ENCODE data around the gene ARMC2. TPM values are rescaled to one million over a fixed set of nuclear protein-coding genes. Genes with fewer than 3 reads are reported as not detected.

ARMC2 gene
- total RNA-seq, 2 experiments from 2014 or later, result 12.2 to 15.3 TPM

- Mint-ChIP-seq H3K36me3 (peaks cover 39% of the 10 kb centered on the region), H3K4me3 (no peak overlapping the region), H3K9me3 (no peaks in the 10 kb centered on the region), H3K27ac (no peak overlapping the region), H3K27me3 (no peaks in the 10 kb centered on the region), H3K4me1 (peaks cover 32% of the 10 kb centered on the region)
- POLR2A ChIA-PET, result interaction anchor here (1.6 to 2.2 kb wide), 2 partner anchors 16 to 19 kb away, joined by 6 to 9 read pairs; partner anchors contain the start of gene ARMC2
- ATAC-seq (ENCODE audit: low read depth), result no peak
- DNase-seq, result no peak
These were observed 18.6 kb downstream of the ARMC2 start for GRCh38 chr6:108866798-108867197.

- no peaks in the 10 kb centered on the region for H3K27me3 Mint-ChIP-seq
These were observed 20.4 kb downstream of the ARMC2 start for GRCh38 chr6:108868647-108869046.

GRCh38 chr6:108869876-108870275 lies 21.7 kb downstream of the ARMC2 start:
- Mint-ChIP-seq H3K4me3 (no peak overlapping the region), H3K27me3 (no peaks in the 10 kb centered on the region), H3K9me3 (no peaks in the 10 kb centered on the region), H3K27ac (no peak overlapping the region), H3K4me1 (peaks cover 50% of the 10 kb centered on the region), H3K36me3 (peaks cover 41% of the 10 kb centered on the region)
- POLR2A ChIA-PET, result no interaction called here
- ATAC-seq (ENCODE audit: low read depth) (no peak), DNase-seq (no peak)

More at GRCh38 chr6:108868647-108869046, 20.4 kb downstream of the ARMC2 start:
- H3K27ac Mint-ChIP-seq, result no peak overlapping the region
- H3K4me1 Mint-ChIP-seq, result peaks cover 42% of the 10 kb centered on the region
- ATAC-seq (ENCODE audit: low read depth) (no peak), DNase-seq (no peak)
- H3K36me3 Mint-ChIP-seq, result peaks cover 44% of the 10 kb centered on the region
- H3K4me3 Mint-ChIP-seq, result no peak overlapping the region
- POLR2A ChIA-PET, result no interaction called here
- no peaks in the 10 kb centered on the region for H3K9me3 Mint-ChIP-seq

GRCh38 chr6:108870357-108870756 lies 22.1 kb downstream of the ARMC2 start:
- no peak for ATAC-seq (ENCODE audit: low read depth)
- H3K4me1 Mint-ChIP-seq, result peaks cover 54% of the 10 kb centered on the region
- no peak overlapping the region for H3K4me3 Mint-ChIP-seq
- POLR2A ChIA-PET, result no interaction called here
- no peaks in the 10 kb centered on the region for H3K27me3 Mint-ChIP-seq
- peak overlapping the region; percentile 6 for H3K27ac Mint-ChIP-seq
- DNase-seq, result no peak
- H3K9me3 Mint-ChIP-seq, result no peaks in the 10 kb centered on the region
- peaks cover 41% of the 10 kb centered on the region for H3K36me3 Mint-ChIP-seq

- peaks cover 49% of the 10 kb centered on the region for H3K4me1 Mint-ChIP-seq
- ATAC-seq (ENCODE audit: low read depth), result peak; percentile 27
- H3K36me3 Mint-ChIP-seq, result peaks cover 43% of the 10 kb centered on the region
- H3K27me3 Mint-ChIP-seq, result no peaks in the 10 kb centered on the region
- H3K27ac Mint-ChIP-seq, result peak overlapping the region; percentile 78
- peak; percentile 45 for DNase-seq
- no peaks in the 10 kb centered on the region for H3K9me3 Mint-ChIP-seq
- POLR2A ChIA-PET, result interaction anchor here (0.6 to 2.2 kb wide), 7 partner anchors 10 to 314 kb away, joined by 3 to 9 read pairs (median 3); partner anchors contain the start of gene ARMC2
- H3K4me3 Mint-ChIP-seq, result peak overlapping the region; percentile 20
These were observed 23.9 kb downstream of the ARMC2 start for GRCh38 chr6:108872141-108872557.

- H3K4me3 Mint-ChIP-seq, result peak overlapping the region; percentile 17
- DNase-seq, result no peak
- peak overlapping the region; percentile 78 for H3K27ac Mint-ChIP-seq
- no peaks in the 10 kb centered on the region for H3K9me3 Mint-ChIP-seq
- peaks cover 49% of the 10 kb centered on the region for H3K4me1 Mint-ChIP-seq
- ATAC-seq (ENCODE audit: low read depth), result no peak
- no peaks in the 10 kb centered on the region for H3K27me3 Mint-ChIP-seq
- POLR2A ChIA-PET, result interaction anchor here (0.8 to 2.2 kb wide), 4 partner anchors 25 to 314 kb away, joined by 3 to 9 read pairs (median 3); partner anchors contain the start of gene ARMC2
- peaks cover 45% of the 10 kb centered on the region for H3K36me3 Mint-ChIP-seq
These were observed 24.4 kb downstream of the ARMC2 start for GRCh38 chr6:108872575-108872974.

GRCh38 chr6:108873251-108873650 lies 25.0 kb downstream of the ARMC2 start:
- no peaks in the 10 kb centered on the region for H3K9me3 Mint-ChIP-seq
- no peak for ATAC-seq (ENCODE audit: low read depth)
- no peaks in the 10 kb centered on the region for H3K27me3 Mint-ChIP-seq
- peaks cover 49% of the 10 kb centered on the region for H3K4me1 Mint-ChIP-seq
- H3K4me3 Mint-ChIP-seq, result no peak overlapping the region
- peaks cover 52% of the 10 kb centered on the region for H3K36me3 Mint-ChIP-seq
- POLR2A ChIA-PET, result no interaction called here
- H3K27ac Mint-ChIP-seq, result peak overlapping the region; percentile 13
- no peak for DNase-seq

GRCh38 chr6:108873971-108874370 lies 25.7 kb downstream of the ARMC2 start:
- peak; percentile 3 for ATAC-seq (ENCODE audit: low read depth)
- peaks cover 49% of the 10 kb centered on the region for H3K4me1 Mint-ChIP-seq
- peak overlapping the region; percentile 97 for H3K27ac Mint-ChIP-seq
- peaks cover 3% of the 10 kb centered on the region for H3K9me3 Mint-ChIP-seq
- H3K4me3 Mint-ChIP-seq, result peak overlapping the region; percentile 70
- DNase-seq, result no peak
- no peaks in the 10 kb centered on the region for H3K27me3 Mint-ChIP-seq
- POLR2A ChIA-PET, result interaction anchor here (0.7 to 1.3 kb wide), 3 partner anchors 8 to 26 kb away, joined by 3 to 5 read pairs (median 4); partner anchors contain the start of gene ARMC2
- H3K36me3 Mint-ChIP-seq, result peaks cover 55% of the 10 kb centered on the region

GRCh38 chr6:108874470-108875160 lies 26.4 kb downstream of the ARMC2 start:
- H3K4me1 Mint-ChIP-seq, result peaks cover 49% of the 10 kb centered on the region
- no peaks in the 10 kb centered on the region for H3K27me3 Mint-ChIP-seq
- H3K27ac Mint-ChIP-seq, result peak overlapping the region; percentile 97
- DNase-seq (peak; percentile 69), ATAC-seq (ENCODE audit: low read depth) (peak; percentile 84)
- H3K9me3 Mint-ChIP-seq, result peaks cover 7% of the 10 kb centered on the region
- H3K4me3 Mint-ChIP-seq, result peak overlapping the region; percentile 70
- POLR2A ChIA-PET, result interaction anchor here (0.7 to 1.3 kb wide), 7 partner anchors 9 to 188 kb away, joined by 3 to 8 read pairs (median 3); partner anchors contain the start of gene ARMC2
- H3K36me3 Mint-ChIP-seq, result peaks cover 58% of the 10 kb centered on the region

GRCh38 chr6:108875161-108875555 lies 26.9 kb downstream of the ARMC2 start:
- POLR2A ChIA-PET, result interaction anchor here (0.7 to 1.1 kb wide), 5 partner anchors 21 to 188 kb away, joined by 3 to 8 read pairs (median 3); partner anchors contain the start of gene ARMC2

GRCh38 chr6:108877046-108877751 lies 29.0 kb downstream of the ARMC2 start:
- no peaks in the 10 kb centered on the region for H3K27me3 Mint-ChIP-seq
- POLR2A ChIA-PET, result no interaction called here
- ATAC-seq (ENCODE audit: low read depth) (no peak), DNase-seq (no peak)
- no peak overlapping the region for H3K27ac Mint-ChIP-seq
- peaks cover 59% of the 10 kb centered on the region for H3K36me3 Mint-ChIP-seq
- H3K4me1 Mint-ChIP-seq, result peaks cover 30% of the 10 kb centered on the region
- H3K4me3 Mint-ChIP-seq, result no peak overlapping the region
- peaks cover 8% of the 10 kb centered on the region for H3K9me3 Mint-ChIP-seq

More at GRCh38 chr6:108875161-108875555, 26.9 kb downstream of the ARMC2 start:
- Mint-ChIP-seq H3K4me3 (peak overlapping the region; percentile 70), H3K4me1 (peaks cover 49% of the 10 kb centered on the region), H3K36me3 (peaks cover 58% of the 10 kb centered on the region), H3K27me3 (no peaks in the 10 kb centered on the region), H3K27ac (peak overlapping the region; percentile 97), H3K9me3 (peaks cover 7% of the 10 kb centered on the region)
- ATAC-seq (ENCODE audit: low read depth), result peak; percentile 35
- DNase-seq, result no peak

GRCh38 chr6:108878942-108879341 lies 30.7 kb downstream of the ARMC2 start:
- no peak overlapping the region for H3K27ac Mint-ChIP-seq
- H3K4me3 Mint-ChIP-seq, result no peak overlapping the region
- H3K4me1 Mint-ChIP-seq, result peaks cover 23% of the 10 kb centered on the region
- DNase-seq (no peak), ATAC-seq (ENCODE audit: low read depth) (no peak)
- POLR2A ChIA-PET, result no interaction called here
- H3K36me3 Mint-ChIP-seq, result peaks cover 58% of the 10 kb centered on the region
- no peaks in the 10 kb centered on the region for H3K27me3 Mint-ChIP-seq
- peaks cover 16% of the 10 kb centered on the region for H3K9me3 Mint-ChIP-seq

GRCh38 chr6:108883172-108883571 lies 35.0 kb downstream of the ARMC2 start:
- ATAC-seq (ENCODE audit: low read depth) (peak; percentile 36), DNase-seq (no peak)
- Mint-ChIP-seq H3K36me3 (peaks cover 44% of the 10 kb centered on the region), H3K9me3 (peaks cover 16% of the 10 kb centered on the region), H3K27me3 (no peaks in the 10 kb centered on the region), H3K4me1 (peaks cover 12% of the 10 kb centered on the region), H3K4me3 (no peak overlapping the region), H3K27ac (no peak overlapping the region)
- POLR2A ChIA-PET, result interaction anchor here (0.9 to 1.4 kb wide), 3 partner anchors 11 to 188 kb away, joined by 3 to 5 read pairs (median 5); no protein-coding TSS in a partner anchor

All from activated naive CD8-positive, alpha-beta T cell treated with anti-CD3 and anti-CD28 coated beads, Interleukin-2, amount 10 ng/mL, durations not matched to agents 7 days and 5 days (primary cell).